Right atrium auricular region (tissue), 2 donors: ENCODE results near the gene MB. TPM values are rescaled to one million over a fixed set of nuclear protein-coding genes. Genes with fewer than 3 reads are reported as not detected.

ENCODE experiments used
- DNase-seq: peaks from one replicate; pipeline ENCODE4 v3.0.0-alpha.2; 2019; ENCODE audit warnings: low spot score
- H3K27ac ChIP-seq, 2 donors: fragments of 200-600 bp; sonication (generic); 1 replicate in 1 of 2; 2 replicates in 1 of 2; pipeline ENCODE4 v1.5.1; 2016 to 2019
- H3K27me3 ChIP-seq, 2 donors: fragments of 200-600 bp; sonication (generic); one replicate each; pipeline versions ENCODE4 v1.5.1 to v1.6.0; 2017 to 2019
- H3K36me3 ChIP-seq: fragments of 200-600 bp; sonication (generic); one replicate; pipeline ENCODE4 v1.5.1; 2016
- H3K4me1 ChIP-seq, 2 donors: fragments of 200-600 bp; sonication (generic); one replicate each; pipeline versions ENCODE4 v1.5.1 to v1.6.0; 2017 to 2019
- H3K4me3 ChIP-seq, 2 donors: fragments of 200-600 bp; sonication (generic); 1 replicate in 1 of 2; 2 replicates in 1 of 2; pipeline ENCODE4 v1.5.1; 2017 to 2019; ENCODE audit warnings: mild to moderate bottlenecking in 1 of 2, moderate library complexity in 1 of 2
- H3K9me3 ChIP-seq, 2 donors: fragments of 200-600 bp; sonication (generic); one replicate each; pipeline ENCODE4 v1.5.1; 2019
- total RNA-seq, 2 donors: library from RNA; depleted of rRNA; stranded (reverse); fragments of >200 nt; gene quantifications; one replicate each; pipeline ENCODE4 v1.1.0, GENCODE V29; 2016
- TF ChIP-seq, protein P1 (sequence below), 2 donors: fragments of 200-600 bp; sonication (generic); IDR thresholded peaks; one replicate each; pipeline ENCODE4 v1.5.1; 2019; ENCODE audit warnings: antibody characterized with exemption in 2 of 2

The MB gene
- total RNA-seq, 2 donors from 2014 or later: 6,650 to 9,762 TPM

DNA sequence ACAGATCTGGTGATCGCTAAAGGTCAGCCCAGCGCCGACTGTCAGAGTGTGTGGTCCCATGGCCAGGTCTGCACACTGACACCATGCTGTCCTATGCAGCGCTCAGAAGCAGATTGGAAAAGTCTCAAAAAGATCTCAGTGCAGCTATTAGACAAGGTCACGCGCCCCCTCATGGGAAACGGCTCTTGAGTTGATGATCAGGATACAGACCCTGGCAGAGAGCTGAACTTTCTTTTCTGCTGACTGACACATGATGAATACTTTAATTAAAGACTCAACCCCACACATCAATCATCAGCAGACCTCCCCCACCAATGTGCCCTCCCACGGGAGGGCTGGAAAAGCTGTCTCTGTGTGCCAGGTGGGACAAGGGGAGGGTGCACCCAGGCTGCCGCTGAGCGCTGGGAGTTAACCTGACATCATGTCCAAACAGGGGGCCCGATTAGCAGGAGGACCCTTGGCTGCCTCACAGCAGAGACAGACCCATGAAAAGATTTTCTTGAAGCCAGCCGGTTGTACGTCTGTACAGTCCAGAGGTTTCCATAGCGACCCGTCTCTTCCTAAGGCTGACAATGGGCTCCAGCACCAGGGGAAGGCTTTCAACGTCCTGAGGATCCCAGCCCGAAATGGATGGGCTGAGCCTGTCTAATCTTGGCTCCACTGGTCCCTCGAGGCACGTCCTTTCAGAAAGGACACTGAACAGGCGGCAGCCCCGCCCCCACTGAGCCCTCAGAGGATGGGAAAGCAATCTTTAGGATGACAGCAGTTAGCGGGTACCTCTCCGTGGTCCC, 49.6 kb downstream of the MB start:
- no peak for DNase-seq
- no peaks in the 10 kb centered on the region for H3K9me3 ChIP-seq
- TF ChIP-seq, protein P1, sequence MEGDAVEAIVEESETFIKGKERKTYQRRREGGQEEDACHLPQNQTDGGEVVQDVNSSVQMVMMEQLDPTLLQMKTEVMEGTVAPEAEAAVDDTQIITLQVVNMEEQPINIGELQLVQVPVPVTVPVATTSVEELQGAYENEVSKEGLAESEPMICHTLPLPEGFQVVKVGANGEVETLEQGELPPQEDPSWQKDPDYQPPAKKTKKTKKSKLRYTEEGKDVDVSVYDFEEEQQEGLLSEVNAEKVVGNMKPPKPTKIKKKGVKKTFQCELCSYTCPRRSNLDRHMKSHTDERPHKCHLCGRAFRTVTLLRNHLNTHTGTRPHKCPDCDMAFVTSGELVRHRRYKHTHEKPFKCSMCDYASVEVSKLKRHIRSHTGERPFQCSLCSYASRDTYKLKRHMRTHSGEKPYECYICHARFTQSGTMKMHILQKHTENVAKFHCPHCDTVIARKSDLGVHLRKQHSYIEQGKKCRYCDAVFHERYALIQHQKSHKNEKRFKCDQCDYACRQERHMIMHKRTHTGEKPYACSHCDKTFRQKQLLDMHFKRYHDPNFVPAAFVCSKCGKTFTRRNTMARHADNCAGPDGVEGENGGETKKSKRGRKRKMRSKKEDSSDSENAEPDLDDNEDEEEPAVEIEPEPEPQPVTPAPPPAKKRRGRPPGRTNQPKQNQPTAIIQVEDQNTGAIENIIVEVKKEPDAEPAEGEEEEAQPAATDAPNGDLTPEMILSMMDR (IDR thresholded peaks at IDR 0.05): no peak
- no peak overlapping the region for H3K27ac ChIP-seq
- no peak overlapping the region for H3K4me3 ChIP-seq
- H3K36me3 ChIP-seq: no peaks in the 10 kb centered on the region
- H3K4me1 ChIP-seq: peaks cover 0 to 19% of the 10 kb centered on the region in 2 donors
- H3K27me3 ChIP-seq: no peaks in the 10 kb centered on the region

DNA sequence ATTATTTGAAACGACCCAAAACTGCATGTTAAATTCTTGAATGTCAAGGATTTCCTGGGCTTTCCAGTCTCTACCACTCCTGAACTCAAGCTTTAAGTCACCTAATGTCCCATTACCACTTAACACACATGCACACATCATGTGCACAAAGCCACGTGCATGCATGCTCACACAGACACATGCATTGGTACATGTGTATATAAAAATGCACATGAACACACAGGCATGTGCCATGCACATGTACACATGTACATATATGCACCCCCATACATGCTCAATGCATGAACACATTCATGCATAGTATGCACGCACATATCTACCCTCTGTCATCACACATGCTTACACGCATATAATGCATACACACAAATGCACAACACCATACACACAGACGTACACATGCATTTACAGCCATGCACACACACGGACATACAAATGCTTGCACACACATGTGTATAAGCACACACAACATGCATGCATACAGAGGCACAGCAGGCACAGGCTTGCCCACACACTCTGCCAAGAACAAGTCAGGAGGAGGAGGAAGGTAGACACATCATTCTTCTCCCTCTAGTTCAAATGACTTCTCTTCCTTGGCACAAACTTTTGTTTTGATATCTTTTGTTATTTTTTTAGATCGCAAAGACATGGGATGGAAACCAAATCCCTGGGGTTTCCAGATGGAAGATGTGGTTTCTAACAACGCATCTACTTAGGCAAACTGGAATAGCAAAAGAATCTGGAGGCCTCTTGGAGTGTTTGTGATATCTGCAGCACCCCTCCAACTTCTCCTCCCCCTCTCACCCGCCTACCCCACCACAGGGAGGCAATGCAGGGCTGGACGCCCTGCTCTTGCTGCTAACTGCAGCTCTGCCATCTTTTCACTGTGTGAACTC, 51.9 kb downstream of the MB start:
- no peak overlapping the region for H3K27ac ChIP-seq
- H3K9me3 ChIP-seq: no peaks in the 10 kb centered on the region
- H3K36me3 ChIP-seq: no peaks in the 10 kb centered on the region
- peaks cover 0 to 19% of the 10 kb centered on the region in 2 donors for H3K4me1 ChIP-seq
- no peak overlapping the region for H3K4me3 ChIP-seq
- H3K27me3 ChIP-seq: no peaks in the 10 kb centered on the region
- TF ChIP-seq, protein P1 (IDR thresholded peaks at IDR 0.05): no peak
- no peak for DNase-seq

DNA sequence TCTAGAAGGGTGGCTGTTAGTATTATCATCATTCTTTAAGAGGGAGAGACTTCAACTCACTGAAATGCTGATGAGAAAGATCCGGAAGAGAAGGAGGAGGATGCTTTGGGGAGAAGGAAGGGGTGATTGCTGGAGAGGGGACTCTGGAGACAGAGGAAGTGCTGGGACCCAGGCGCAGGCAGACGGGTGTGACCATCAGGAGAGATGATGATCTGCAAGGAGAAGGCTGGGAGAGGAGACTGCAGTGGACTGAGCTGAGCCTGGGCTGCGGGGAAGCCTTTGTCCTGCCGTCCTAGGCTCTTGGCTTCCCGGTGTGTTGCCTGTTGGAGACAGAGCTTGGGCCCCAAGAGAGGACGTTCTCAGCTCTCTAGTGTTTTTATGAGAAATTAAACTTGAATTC, 53.9 kb downstream of the MB start:
- TF ChIP-seq, protein P1 (IDR thresholded peaks at IDR 0.05): no peak
- Histone ChIP-seq H3K4me1 (peaks cover 0 to 6% of the 10 kb centered on the region in 2 donors), H3K4me3 (no peak overlapping the region), H3K9me3 (no peaks in the 10 kb centered on the region), H3K27ac (no peak overlapping the region), H3K36me3 (no peaks in the 10 kb centered on the region), H3K27me3 (no peaks in the 10 kb centered on the region)
- no peak for DNase-seq

DNA sequence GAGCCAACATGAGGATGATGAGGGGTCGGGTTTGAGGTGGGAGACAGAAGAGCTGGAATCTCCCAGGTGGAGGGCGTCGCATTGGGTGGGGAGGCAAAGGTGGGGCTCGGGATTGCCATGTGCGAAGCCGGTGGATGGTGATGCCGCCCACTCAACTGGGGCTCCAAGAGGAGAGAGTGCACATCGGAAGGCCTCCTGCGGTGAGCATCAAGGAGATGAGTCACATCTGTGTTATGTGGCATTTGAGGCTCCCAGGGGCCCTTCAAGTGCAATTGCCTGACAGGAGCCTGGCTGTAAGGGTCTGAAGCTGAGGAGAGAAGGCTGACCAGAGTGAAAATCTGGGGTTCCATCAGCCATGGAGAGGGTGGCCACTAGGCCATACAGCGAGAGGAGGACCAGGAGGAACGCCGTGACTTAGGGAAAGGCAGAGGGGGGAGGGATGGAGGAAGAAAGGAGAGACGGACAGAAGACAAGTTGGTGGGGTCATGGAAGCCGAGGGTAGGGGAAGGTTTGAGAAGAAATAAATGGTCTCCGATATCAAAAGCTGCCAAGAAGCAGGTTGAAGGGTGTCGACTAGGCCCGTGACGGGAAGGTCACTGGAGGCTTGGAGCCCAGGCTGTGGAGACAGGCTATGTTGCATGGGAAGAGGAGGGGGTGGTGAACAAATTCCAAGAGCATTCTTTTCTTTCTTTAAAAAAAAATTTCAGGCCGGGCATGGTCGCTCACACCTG, 55.2 kb downstream of the MB start:
- DNase-seq: no peak
- Histone ChIP-seq H3K4me3 (no peak overlapping the region), H3K27me3 (no peaks in the 10 kb centered on the region), H3K36me3 (no peaks in the 10 kb centered on the region), H3K27ac (no peak overlapping the region), H3K4me1 (peaks cover 0 to 6% of the 10 kb centered on the region in 2 donors), H3K9me3 (no peaks in the 10 kb centered on the region)
- TF ChIP-seq, protein P1 (IDR thresholded peaks at IDR 0.05): no peak

DNA sequence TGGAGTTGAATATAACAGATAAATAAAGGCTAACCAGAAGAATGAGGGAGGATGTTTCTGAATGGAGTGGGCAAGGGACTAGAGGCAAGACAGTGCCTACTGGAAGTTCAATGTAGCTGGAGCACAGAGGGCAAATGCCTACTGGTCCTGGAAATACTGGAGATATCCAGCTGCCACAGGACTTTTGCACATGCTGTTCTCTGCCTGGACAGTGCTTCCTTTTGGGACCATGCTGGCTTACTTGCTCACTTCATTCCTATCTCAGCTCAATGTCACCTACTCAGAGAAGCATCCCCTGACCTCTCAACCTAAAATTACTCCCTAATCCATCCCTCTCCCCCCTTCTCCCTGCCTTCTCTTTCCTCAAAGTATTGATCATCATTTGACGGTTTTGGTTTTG, 56.3 kb downstream of the MB start:
- TF ChIP-seq, protein P1 (IDR thresholded peaks at IDR 0.05): no peak
- H3K27me3 ChIP-seq: no peaks in the 10 kb centered on the region
- DNase-seq: no peak
- H3K36me3 ChIP-seq: no peaks in the 10 kb centered on the region
- no peak overlapping the region for H3K4me3 ChIP-seq
- H3K4me1 ChIP-seq: peaks cover 0 to 6% of the 10 kb centered on the region in 2 donors
- no peaks in the 10 kb centered on the region for H3K9me3 ChIP-seq
- no peak overlapping the region for H3K27ac ChIP-seq
